Tibial artery (tissue), 4 donors: ENCODE results near the gene FBXO34.

ENCODE experiments used
- DNase-seq, 2 donors: peaks; one replicate each; pipeline ENCODE4 v3.0.0-alpha.2; 2019
- H3K27ac ChIP-seq, 2 donors: fragments of 200-600 bp; sonication (generic) in 1 of 2; 1 replicate in 1 of 2; 2 replicates in 1 of 2; pipeline ENCODE4 v1.5.1; 2018 to 2019; ENCODE audit warnings: mild to moderate bottlenecking in 1 of 2
- H3K27me3 ChIP-seq, 2 donors: fragments of 200-600 bp; sonication (generic) in 1 of 2; one replicate each; pipeline versions ENCODE4 v1.5.1 to v1.6.0; 2016 to 2019
- H3K36me3 ChIP-seq, 3 donors: fragments of 200-600 bp; sonication (generic) in 2 of 3; one replicate each; pipeline ENCODE4 v1.5.1; 2016 to 2019; ENCODE audit warnings: mild to moderate bottlenecking in 2 of 3
- H3K4me1 ChIP-seq, 4 donors: fragments of 200-600 bp; sonication (generic) in 2 of 4; 1 replicate in 3 of 4; 2 replicates in 1 of 4; pipeline ENCODE4 v1.5.1; 2016 to 2019
- H3K4me3 ChIP-seq, 2 donors: fragments of 200-600 bp; sonication (generic) in 1 of 2; 1 replicate in 1 of 2; 2 replicates in 1 of 2; pipeline ENCODE4 v1.5.1; 2018 to 2019; ENCODE audit warnings: mild to moderate bottlenecking in 2 of 2
- H3K9me3 ChIP-seq, 3 donors: fragments of 200-600 bp; sonication (generic) in 1 of 3; one replicate each; pipeline ENCODE4 v1.5.1; 2016 to 2019
- CTCF ChIP-seq, 2 experiments: fragments of 200-600 bp in 1 of 2; fragments of 450-650 bp in 1 of 2; IDR thresholded peaks; one replicate each; pipeline ENCODE4 v1.5.1; 2017 to 2019; ENCODE audit warnings: antibody characterized with exemption in 2 of 2, mild to moderate bottlenecking in 1 of 2, moderate library complexity in 1 of 2
- intact Hi-C: fragments of 100-400 bp; cut with DNase I; formaldehyde crosslinking; loops from one replicate; pipeline ENCODE4 v1.15.0; 2023; ENCODE audit warnings: low total_unique reads

Gene FBXO34

GRCh38 chr14:55238019-55238680, 33.1 kb upstream of the FBXO34 start:
- intact Hi-C loops: no loop called here
- TF ChIP-seq CTCF (IDR thresholded peaks at IDR 0.05): no peak
- H3K9me3 ChIP-seq: no peaks in the 10 kb centered on the region
- H3K27ac ChIP-seq: no peak overlapping the region
- H3K36me3 ChIP-seq: no peaks in the 10 kb centered on the region
- H3K4me1 ChIP-seq: peaks cover 0 to 11% (median 2%) of the 10 kb centered on the region in 4 donors
- no peak for DNase-seq
- H3K27me3 ChIP-seq: peaks cover 0 to 6% of the 10 kb centered on the region in 2 donors
- no peak overlapping the region for H3K4me3 ChIP-seq

GRCh38 chr14:55239320-55239719, 31.9 kb upstream of the FBXO34 start:
- H3K27ac ChIP-seq: no peak overlapping the region
- no peaks in the 10 kb centered on the region for H3K36me3 ChIP-seq
- no peaks in the 10 kb centered on the region for H3K9me3 ChIP-seq
- no peak overlapping the region for H3K4me3 ChIP-seq
- intact Hi-C loops: no loop called here
- DNase-seq: no peak
- peaks cover 0 to 11% (median 2%) of the 10 kb centered on the region in 4 donors for H3K4me1 ChIP-seq
- TF ChIP-seq CTCF (IDR thresholded peaks at IDR 0.05): no peak
- peaks cover 0 to 10% of the 10 kb centered on the region in 2 donors for H3K27me3 ChIP-seq

- intact Hi-C loops: no loop called here
- Histone ChIP-seq H3K4me3 (no peak overlapping the region), H3K9me3 (no peaks in the 10 kb centered on the region), H3K27me3 (peaks cover 0 to 10% of the 10 kb centered on the region in 2 donors), H3K4me1 (peaks cover 0 to 11% (median 2%) of the 10 kb centered on the region in 4 donors), H3K36me3 (no peaks in the 10 kb centered on the region), H3K27ac (no peak overlapping the region)
- DNase-seq: no peak
- no peak for TF ChIP-seq CTCF (IDR thresholded peaks at IDR 0.05)
These were observed 30.6 kb upstream of the FBXO34 start for GRCh38 chr14:55240526-55241178.

GRCh38 chr14:55241673-55242072, 29.5 kb upstream of the FBXO34 start:
- TF ChIP-seq CTCF (IDR thresholded peaks at IDR 0.05): no peak
- Histone ChIP-seq H3K9me3 (no peaks in the 10 kb centered on the region), H3K27ac (no peak overlapping the region), H3K4me1 (peaks cover 0 to 11% (median 2%) of the 10 kb centered on the region in 4 donors), H3K27me3 (peaks cover 0 to 10% of the 10 kb centered on the region in 2 donors), H3K4me3 (no peak overlapping the region), H3K36me3 (no peaks in the 10 kb centered on the region)
- no peak for DNase-seq
- intact Hi-C loops: no loop called here

GRCh38 chr14:55243386-55243785, 27.8 kb upstream of the FBXO34 start:
- no peak for DNase-seq
- H3K27me3 ChIP-seq: peaks cover 0 to 10% of the 10 kb centered on the region in 2 donors
- no peak overlapping the region for H3K27ac ChIP-seq
- H3K4me1 ChIP-seq: peaks cover 0 to 11% (median 2%) of the 10 kb centered on the region in 4 donors
- H3K36me3 ChIP-seq: no peaks in the 10 kb centered on the region
- H3K9me3 ChIP-seq: no peaks in the 10 kb centered on the region
- TF ChIP-seq CTCF (IDR thresholded peaks at IDR 0.05): no peak
- no peak overlapping the region for H3K4me3 ChIP-seq
- intact Hi-C loops: no loop called here
